Measurements from ENCODE around the gene GMDS. TPM values are rescaled to one million over a fixed set of nuclear protein-coding genes. Genes with fewer than 3 reads are reported as not detected.

The GMDS gene
- total RNA-seq, 1 donor from 2014 or later, result 30.2 TPM

DNA sequence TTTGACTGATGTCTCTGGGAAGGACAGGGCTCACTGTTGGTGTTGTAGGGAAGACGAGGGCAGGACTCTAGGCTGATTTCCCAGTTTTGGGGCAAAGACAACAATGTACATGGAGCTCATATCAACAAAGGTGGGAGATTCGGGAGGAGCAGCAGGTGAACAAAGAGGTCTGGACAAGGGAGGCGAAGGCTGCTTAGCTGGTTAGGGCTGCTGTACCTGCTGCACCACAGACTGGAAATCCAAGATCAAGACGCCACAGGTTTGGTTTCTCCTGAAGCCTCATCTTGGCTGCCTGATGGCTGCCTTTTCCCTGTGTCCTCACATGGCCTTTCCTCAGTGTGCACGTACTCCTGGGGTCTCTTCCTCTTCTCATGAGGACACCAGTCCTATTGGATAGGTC is 348.5 kb downstream of the GMDS start:
- intact Hi-C loops (cut with DNase I), result no loop called here
- no peak overlapping the region for H3K27ac ChIP-seq
- H3K9me3 ChIP-seq, result no peaks in the 10 kb centered on the region
- H3K36me3 ChIP-seq, result no peaks in the 10 kb centered on the region
- H3K27me3 ChIP-seq, result no peaks in the 10 kb centered on the region
- no peak overlapping the region for H3K4me3 ChIP-seq
- TF ChIP-seq CTCF (IDR thresholded peaks at IDR 0.05), result no peak
- TF ChIP-seq POLR2A (IDR thresholded peaks at IDR 0.05), result no peak
- no peak for DNase-seq (ENCODE audit: extremely low spot score in 2 of 2)
- H3K4me1 ChIP-seq, result no peaks in the 10 kb centered on the region

DNA sequence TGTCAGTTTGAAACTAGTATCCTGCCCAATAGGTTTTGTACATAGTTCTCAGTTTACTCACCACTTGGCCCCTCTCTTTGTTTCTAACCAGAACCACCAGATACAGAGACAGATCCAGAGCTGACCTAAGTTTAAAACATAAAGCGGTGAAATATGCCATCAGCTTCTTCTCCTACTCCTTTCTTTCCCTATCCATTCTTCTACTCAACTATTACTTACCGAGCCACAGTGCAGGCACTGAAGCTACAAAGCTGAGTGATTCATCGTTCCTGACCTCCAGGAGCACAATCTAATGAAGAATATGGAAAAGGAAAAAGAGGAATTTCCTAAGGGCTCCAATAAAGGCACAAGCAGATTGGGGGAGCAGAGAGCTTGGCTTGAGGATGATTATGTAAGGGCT is 349.7 kb downstream of the GMDS start:
- intact Hi-C loops (cut with DNase I), result no loop called here

DNA sequence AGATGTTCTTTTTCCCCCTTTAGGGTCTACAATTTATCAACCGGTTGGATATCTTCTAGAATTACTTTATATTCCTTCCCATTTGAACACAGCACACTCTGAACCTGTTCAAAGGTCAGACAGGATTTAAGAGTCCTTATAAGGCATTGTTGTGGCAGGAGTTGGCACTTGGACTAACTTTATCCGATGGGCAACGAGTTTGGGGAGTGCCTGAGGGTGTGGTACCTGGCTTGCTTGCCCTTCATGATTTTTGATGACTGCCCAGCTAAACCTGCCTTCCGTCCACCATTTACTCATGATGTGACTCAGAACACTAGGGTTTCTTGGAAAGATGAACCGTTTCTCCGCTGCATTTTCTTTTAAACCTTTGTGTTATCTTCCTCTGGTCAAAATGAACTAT is 350.5 kb downstream of the GMDS start:
- no peaks in the 10 kb centered on the region for H3K36me3 ChIP-seq
- no peaks in the 10 kb centered on the region for H3K9me3 ChIP-seq
- H3K4me3 ChIP-seq, result no peak overlapping the region
- no peak overlapping the region for H3K27ac ChIP-seq
- no peak for DNase-seq (ENCODE audit: extremely low spot score in 2 of 2)
- H3K4me1 ChIP-seq, result no peaks in the 10 kb centered on the region
- TF ChIP-seq POLR2A (IDR thresholded peaks at IDR 0.05) (no peak), POLR2AphosphoS5 (IDR thresholded peaks at IDR 0.05; ENCODE audit: insufficient read depth in 1 of 2, low read depth in 1 of 2) (no peak), CTCF (IDR thresholded peaks at IDR 0.05) (no peak)
- no peaks in the 10 kb centered on the region for H3K27me3 ChIP-seq
- intact Hi-C loops (cut with DNase I), result no loop called here

More for the DNA sequence above, 349.7 kb downstream of the GMDS start:
- TF ChIP-seq POLR2A (IDR thresholded peaks at IDR 0.05), result no peak
- no peak for TF ChIP-seq CTCF (IDR thresholded peaks at IDR 0.05)
- no peak for TF ChIP-seq POLR2AphosphoS5 (IDR thresholded peaks at IDR 0.05; ENCODE audit: insufficient read depth in 1 of 2, low read depth in 1 of 2)
- no peak for DNase-seq (ENCODE audit: extremely low spot score in 2 of 2)
- Histone ChIP-seq H3K9me3 (no peaks in the 10 kb centered on the region), H3K27ac (no peak overlapping the region), H3K27me3 (no peaks in the 10 kb centered on the region), H3K4me1 (no peaks in the 10 kb centered on the region), H3K4me3 (no peak overlapping the region), H3K36me3 (no peaks in the 10 kb centered on the region)

- no peaks in the 10 kb centered on the region for H3K9me3 ChIP-seq
- no peak for DNase-seq (ENCODE audit: extremely low spot score in 2 of 2)
- no peak for TF ChIP-seq POLR2A (IDR thresholded peaks at IDR 0.05)
- no peak for TF ChIP-seq POLR2AphosphoS5 (IDR thresholded peaks at IDR 0.05; ENCODE audit: insufficient read depth in 1 of 2, low read depth in 1 of 2)
- no peak for TF ChIP-seq CTCF (IDR thresholded peaks at IDR 0.05)
- no peaks in the 10 kb centered on the region for H3K4me1 ChIP-seq
- no peak overlapping the region for H3K4me3 ChIP-seq
- H3K36me3 ChIP-seq, result no peaks in the 10 kb centered on the region
- intact Hi-C loops (cut with DNase I), result no loop called here
- H3K27ac ChIP-seq, result no peak overlapping the region
- H3K27me3 ChIP-seq, result no peaks in the 10 kb centered on the region
Observed at GRCh38 chr6:1893470-1894130, 351.8 kb downstream of the GMDS start.

- no peaks in the 10 kb centered on the region for H3K27me3 ChIP-seq
- H3K36me3 ChIP-seq, result no peaks in the 10 kb centered on the region
- H3K4me3 ChIP-seq, result no peak overlapping the region
- no peaks in the 10 kb centered on the region for H3K4me1 ChIP-seq
- no peak for DNase-seq (ENCODE audit: extremely low spot score in 2 of 2)
- H3K9me3 ChIP-seq, result no peaks in the 10 kb centered on the region
- H3K27ac ChIP-seq, result no peak overlapping the region
- no peak for TF ChIP-seq POLR2AphosphoS5 (IDR thresholded peaks at IDR 0.05; ENCODE audit: insufficient read depth in 1 of 2, low read depth in 1 of 2)
- TF ChIP-seq CTCF (IDR thresholded peaks at IDR 0.05), result no peak
- TF ChIP-seq POLR2A (IDR thresholded peaks at IDR 0.05), result no peak
- intact Hi-C loops (cut with DNase I), result no loop called here
Observed at GRCh38 chr6:1892716-1893115, 352.7 kb downstream of the GMDS start.

Measured in vagina (tissue), 2 donors.